BLaER1 (cell line): ENCODE measurements around the gene MEGF10.

Source experiments
- H3K27ac ChIP-seq: shearing (Covaris generic); formaldehyde crosslinking; 2 replicates; pipeline ENCODE4 v1.8.1; 2022
- H3K27me3 ChIP-seq: shearing (Covaris generic); formaldehyde crosslinking; 2 replicates; pipeline ENCODE4 v1.8.1; 2022
- H3K36me3 ChIP-seq: shearing (Covaris generic); formaldehyde crosslinking; 2 replicates; pipeline ENCODE4 v1.8.1; 2022
- H3K4me1 ChIP-seq: shearing (Covaris generic); formaldehyde crosslinking; 2 replicates; pipeline ENCODE4 v1.8.1; 2022
- H3K4me2 ChIP-seq: shearing (Covaris generic); formaldehyde crosslinking; 2 replicates; pipeline ENCODE4 v1.8.1; 2022
- H3K4me3 ChIP-seq: shearing (Covaris generic); formaldehyde crosslinking; 2 replicates; pipeline ENCODE4 v1.8.1; 2022
- H3K9ac ChIP-seq: shearing (Covaris generic); formaldehyde crosslinking; 2 replicates; pipeline ENCODE4 v1.8.1; 2022
- H3K9me3 ChIP-seq: shearing (Covaris generic); formaldehyde crosslinking; 2 replicates; pipeline ENCODE4 v1.8.1; 2022
- H4K20me1 ChIP-seq: shearing (Covaris generic); formaldehyde crosslinking; 2 replicates; pipeline ENCODE4 v1.8.1; 2022
- Cebpa-rat ChIP-seq: shearing (Covaris generic); IDR thresholded peaks from 2 replicates; pipeline ENCODE4 v1.8.1; 2022

The MEGF10 gene

GRCh38 chr5:127322403-127322802 lies 31.8 kb downstream of the MEGF10 start:
- no peak overlapping the region for H3K27ac ChIP-seq
- no peak overlapping the region for H3K4me2 ChIP-seq
- no peaks in the 10 kb centered on the region for H3K9me3 ChIP-seq
- no peak overlapping the region for H3K4me3 ChIP-seq
- no peak for TF ChIP-seq Cebpa-rat
- H3K27me3 ChIP-seq = no peaks in the 10 kb centered on the region
- H3K4me1 ChIP-seq = peaks cover 18% of the 10 kb centered on the region
- no peaks in the 10 kb centered on the region for H4K20me1 ChIP-seq
- no peaks in the 10 kb centered on the region for H3K36me3 ChIP-seq
- no peak overlapping the region for H3K9ac ChIP-seq

GRCh38 chr5:127324756-127325155 lies 34.2 kb downstream of the MEGF10 start:
- Histone ChIP-seq H3K9ac (no peak overlapping the region), H3K4me2 (no peak overlapping the region), H4K20me1 (no peaks in the 10 kb centered on the region), H3K4me1 (peaks cover 18% of the 10 kb centered on the region), H3K4me3 (no peak overlapping the region), H3K27me3 (no peaks in the 10 kb centered on the region), H3K9me3 (no peaks in the 10 kb centered on the region), H3K27ac (no peak overlapping the region), H3K36me3 (no peaks in the 10 kb centered on the region)
- TF ChIP-seq Cebpa-rat = no peak

GRCh38 chr5:127326431-127326830 lies 35.8 kb downstream of the MEGF10 start:
- H3K4me1 ChIP-seq = peaks cover 1% of the 10 kb centered on the region; the same call in 1 of the 2 replicates
- no peaks in the 10 kb centered on the region for H3K27me3 ChIP-seq
- no peak overlapping the region for H3K9ac ChIP-seq
- H3K36me3 ChIP-seq = no peaks in the 10 kb centered on the region
- H3K4me2 ChIP-seq = no peak overlapping the region
- no peak overlapping the region for H3K27ac ChIP-seq
- H3K4me3 ChIP-seq = no peak overlapping the region
- H4K20me1 ChIP-seq = no peaks in the 10 kb centered on the region
- TF ChIP-seq Cebpa-rat = no peak
- H3K9me3 ChIP-seq = no peaks in the 10 kb centered on the region

- Histone ChIP-seq H4K20me1 (no peaks in the 10 kb centered on the region), H3K9me3 (no peaks in the 10 kb centered on the region), H3K27ac (no peak overlapping the region), H3K36me3 (no peaks in the 10 kb centered on the region), H3K4me3 (no peak overlapping the region), H3K4me1 (no peaks in the 10 kb centered on the region), H3K9ac (no peak overlapping the region), H3K4me2 (no peak overlapping the region), H3K27me3 (no peaks in the 10 kb centered on the region)
- no peak for TF ChIP-seq Cebpa-rat
These were observed 36.6 kb downstream of the MEGF10 start for GRCh38 chr5:127326976-127327755.

GRCh38 chr5:127330116-127330515 lies 39.5 kb downstream of the MEGF10 start:
- Histone ChIP-seq H3K27ac (no peak overlapping the region), H3K4me3 (no peak overlapping the region), H3K4me2 (no peak overlapping the region), H3K9ac (no peak overlapping the region), H3K9me3 (no peaks in the 10 kb centered on the region), H3K27me3 (no peaks in the 10 kb centered on the region), H3K4me1 (no peaks in the 10 kb centered on the region), H4K20me1 (no peaks in the 10 kb centered on the region), H3K36me3 (no peaks in the 10 kb centered on the region)
- no peak for TF ChIP-seq Cebpa-rat

- Histone ChIP-seq H3K4me2 (no peak overlapping the region), H3K9me3 (no peaks in the 10 kb centered on the region), H3K4me3 (no peak overlapping the region), H3K4me1 (no peaks in the 10 kb centered on the region), H4K20me1 (no peaks in the 10 kb centered on the region), H3K9ac (no peak overlapping the region), H3K27ac (no peak overlapping the region), H3K36me3 (no peaks in the 10 kb centered on the region), H3K27me3 (no peaks in the 10 kb centered on the region)
- no peak for TF ChIP-seq Cebpa-rat
These were observed 41.5 kb downstream of the MEGF10 start for GRCh38 chr5:127331890-127332649.

GRCh38 chr5:127333483-127333882 lies 42.9 kb downstream of the MEGF10 start:
- Histone ChIP-seq H3K27me3 (no peaks in the 10 kb centered on the region), H3K4me2 (no peak overlapping the region), H3K36me3 (no peaks in the 10 kb centered on the region), H3K27ac (no peak overlapping the region), H3K9me3 (no peaks in the 10 kb centered on the region), H4K20me1 (no peaks in the 10 kb centered on the region), H3K4me1 (no peaks in the 10 kb centered on the region), H3K4me3 (no peak overlapping the region), H3K9ac (no peak overlapping the region)
- TF ChIP-seq Cebpa-rat = no peak

- Histone ChIP-seq H3K4me2 (no peak overlapping the region), H4K20me1 (no peaks in the 10 kb centered on the region), H3K27me3 (no peaks in the 10 kb centered on the region), H3K4me3 (no peak overlapping the region), H3K27ac (no peak overlapping the region), H3K36me3 (no peaks in the 10 kb centered on the region), H3K9ac (no peak overlapping the region), H3K4me1 (no peaks in the 10 kb centered on the region), H3K9me3 (no peaks in the 10 kb centered on the region)
- TF ChIP-seq Cebpa-rat = no peak
These were observed 44.8 kb downstream of the MEGF10 start for GRCh38 chr5:127335381-127335780.

- Histone ChIP-seq H3K36me3 (no peaks in the 10 kb centered on the region), H3K4me1 (no peaks in the 10 kb centered on the region), H3K4me3 (no peak overlapping the region), H3K27ac (no peak overlapping the region), H3K27me3 (no peaks in the 10 kb centered on the region), H3K4me2 (no peak overlapping the region), H4K20me1 (no peaks in the 10 kb centered on the region), H3K9ac (no peak overlapping the region), H3K9me3 (no peaks in the 10 kb centered on the region)
- TF ChIP-seq Cebpa-rat = no peak
These were observed 47.3 kb downstream of the MEGF10 start for GRCh38 chr5:127337876-127338275.

- H3K9me3 ChIP-seq = no peaks in the 10 kb centered on the region
- no peaks in the 10 kb centered on the region for H3K36me3 ChIP-seq
- H3K4me3 ChIP-seq = no peak overlapping the region
- no peaks in the 10 kb centered on the region for H4K20me1 ChIP-seq
- no peaks in the 10 kb centered on the region for H3K4me1 ChIP-seq
- no peak for TF ChIP-seq Cebpa-rat
- no peaks in the 10 kb centered on the region for H3K27me3 ChIP-seq
- H3K27ac ChIP-seq = no peak overlapping the region
- H3K9ac ChIP-seq = no peak overlapping the region
- H3K4me2 ChIP-seq = no peak overlapping the region
These were observed 47.9 kb downstream of the MEGF10 start for GRCh38 chr5:127338501-127338900.
